ENCODE results near the gene C16orf78.
"Not testable (repeated sequence)": the region's sequence is repeated elsewhere in the genome, so short reads cannot be mapped to it uniquely, and the experiment has no call there.

The C16orf78 gene

GRCh38 chr16:49351096-49351487 lies 22.5 kb upstream of the C16orf78 start:
- Histone ChIP-seq H3K9ac (ENCODE audit: low read depth, low read length) (no peak overlapping the region), H3K27me3 (ENCODE audit: control insufficient read depth, insufficient read depth, low read length) (peaks cover 4% of the 10 kb centered on the region), H3K36me3 (ENCODE audit: control insufficient read depth, insufficient read depth, low read length) (no peaks in the 10 kb centered on the region), H3K4me1 (ENCODE audit: control insufficient read depth, insufficient read depth, low read length) (no peaks in the 10 kb centered on the region), H3K4me3 (ENCODE audit: low read depth, low read length) (no peak overlapping the region), H3K9me3 (ENCODE audit: control insufficient read depth, insufficient read depth, low read length) (no peaks in the 10 kb centered on the region)

- no peak overlapping the region for H3K4me3 ChIP-seq (ENCODE audit: low read depth, low read length)
- H3K36me3 ChIP-seq (ENCODE audit: control insufficient read depth, insufficient read depth, low read length): no peaks in the 10 kb centered on the region
- H3K4me1 ChIP-seq (ENCODE audit: control insufficient read depth, insufficient read depth, low read length): no peaks in the 10 kb centered on the region
- peak overlapping the region; percentile 32 for H3K9ac ChIP-seq (ENCODE audit: low read depth, low read length)
- H3K9me3 ChIP-seq (ENCODE audit: control insufficient read depth, insufficient read depth, low read length): no peaks in the 10 kb centered on the region
- no peaks in the 10 kb centered on the region for H3K27me3 ChIP-seq (ENCODE audit: control insufficient read depth, insufficient read depth, low read length)
These were observed 20.7 kb upstream of the C16orf78 start for GRCh38 chr16:49352892-49353291.

GRCh38 chr16:49353680-49354079 lies 19.9 kb upstream of the C16orf78 start:
- Histone ChIP-seq H3K9ac (ENCODE audit: low read depth, low read length) (no peak overlapping the region), H3K4me1 (ENCODE audit: control insufficient read depth, insufficient read depth, low read length) (no peaks in the 10 kb centered on the region), H3K9me3 (ENCODE audit: control insufficient read depth, insufficient read depth, low read length) (no peaks in the 10 kb centered on the region), H3K4me3 (ENCODE audit: low read depth, low read length) (no peak overlapping the region), H3K27me3 (ENCODE audit: control insufficient read depth, insufficient read depth, low read length) (no peaks in the 10 kb centered on the region), H3K36me3 (ENCODE audit: control insufficient read depth, insufficient read depth, low read length) (no peaks in the 10 kb centered on the region)

GRCh38 chr16:49354101-49354500 lies 19.5 kb upstream of the C16orf78 start:
- Histone ChIP-seq H3K27me3 (ENCODE audit: control insufficient read depth, insufficient read depth, low read length) (peaks cover 2% of the 10 kb centered on the region), H3K9me3 (ENCODE audit: control insufficient read depth, insufficient read depth, low read length) (no peaks in the 10 kb centered on the region), H3K4me3 (ENCODE audit: low read depth, low read length) (no peak overlapping the region), H3K36me3 (ENCODE audit: control insufficient read depth, insufficient read depth, low read length) (no peaks in the 10 kb centered on the region), H3K4me1 (ENCODE audit: control insufficient read depth, insufficient read depth, low read length) (no peaks in the 10 kb centered on the region), H3K9ac (ENCODE audit: low read depth, low read length) (no peak overlapping the region)

GRCh38 chr16:49354991-49355390 lies 18.6 kb upstream of the C16orf78 start:
- Histone ChIP-seq H3K9ac (ENCODE audit: low read depth, low read length) (no peak overlapping the region), H3K27me3 (ENCODE audit: control insufficient read depth, insufficient read depth, low read length) (peaks cover 2% of the 10 kb centered on the region), H3K4me3 (ENCODE audit: low read depth, low read length) (no peak overlapping the region), H3K4me1 (ENCODE audit: control insufficient read depth, insufficient read depth, low read length) (no peaks in the 10 kb centered on the region), H3K9me3 (ENCODE audit: control insufficient read depth, insufficient read depth, low read length) (no peaks in the 10 kb centered on the region), H3K36me3 (ENCODE audit: control insufficient read depth, insufficient read depth, low read length) (no peaks in the 10 kb centered on the region)

- Histone ChIP-seq H3K27me3 (ENCODE audit: control insufficient read depth, insufficient read depth, low read length) (peaks cover 2% of the 10 kb centered on the region), H3K9me3 (ENCODE audit: control insufficient read depth, insufficient read depth, low read length) (no peaks in the 10 kb centered on the region), H3K4me1 (ENCODE audit: control insufficient read depth, insufficient read depth, low read length) (no peaks in the 10 kb centered on the region), H3K4me3 (ENCODE audit: low read depth, low read length) (no peak overlapping the region), H3K36me3 (ENCODE audit: control insufficient read depth, insufficient read depth, low read length) (no peaks in the 10 kb centered on the region), H3K9ac (ENCODE audit: low read depth, low read length) (no peak overlapping the region)
These were observed 17.5 kb upstream of the C16orf78 start for GRCh38 chr16:49355933-49356665.

- Histone ChIP-seq H3K27me3 (ENCODE audit: control insufficient read depth, insufficient read depth, low read length) (peaks cover 2% of the 10 kb centered on the region), H3K36me3 (ENCODE audit: control insufficient read depth, insufficient read depth, low read length) (no peaks in the 10 kb centered on the region), H3K9me3 (ENCODE audit: control insufficient read depth, insufficient read depth, low read length) (no peaks in the 10 kb centered on the region), H3K4me1 (ENCODE audit: control insufficient read depth, insufficient read depth, low read length) (no peaks in the 10 kb centered on the region), H3K9ac (ENCODE audit: low read depth, low read length) (no peak overlapping the region), H3K4me3 (ENCODE audit: low read depth, low read length) (no peak overlapping the region)
These were observed 16.7 kb upstream of the C16orf78 start for GRCh38 chr16:49356728-49357488.

GRCh38 chr16:49359591-49359990 lies 14.0 kb upstream of the C16orf78 start:
- H3K4me1 ChIP-seq (ENCODE audit: control insufficient read depth, insufficient read depth, low read length): peaks cover 3% of the 10 kb centered on the region
- no peaks in the 10 kb centered on the region for H3K9me3 ChIP-seq (ENCODE audit: control insufficient read depth, insufficient read depth, low read length)
- H3K4me3 ChIP-seq (ENCODE audit: low read depth, low read length): no peak overlapping the region
- no peaks in the 10 kb centered on the region for H3K36me3 ChIP-seq (ENCODE audit: control insufficient read depth, insufficient read depth, low read length)
- H3K9ac ChIP-seq (ENCODE audit: low read depth, low read length): no peak overlapping the region
- peaks cover 2% of the 10 kb centered on the region for H3K27me3 ChIP-seq (ENCODE audit: control insufficient read depth, insufficient read depth, low read length)

GRCh38 chr16:49361731-49362130 lies 11.9 kb upstream of the C16orf78 start:
- not testable (repeated sequence) for H3K36me3 ChIP-seq (ENCODE audit: control insufficient read depth, insufficient read depth, low read length); H3K27me3 ChIP-seq (ENCODE audit: control insufficient read depth, insufficient read depth, low read length); H3K9me3 ChIP-seq (ENCODE audit: control insufficient read depth, insufficient read depth, low read length); H3K4me1 ChIP-seq (ENCODE audit: control insufficient read depth, insufficient read depth, low read length); H3K4me3 ChIP-seq (ENCODE audit: low read depth, low read length); H3K9ac ChIP-seq (ENCODE audit: low read depth, low read length)

GRCh38 chr16:49362230-49362629 lies 11.4 kb upstream of the C16orf78 start:
- H3K4me1 ChIP-seq (ENCODE audit: control insufficient read depth, insufficient read depth, low read length): peaks cover 8% of the 10 kb centered on the region

GRCh38 chr16:49365711-49366509 lies 7.7 kb upstream of the C16orf78 start:
- Histone ChIP-seq H3K9me3 (ENCODE audit: control insufficient read depth, insufficient read depth, low read length) (no peaks in the 10 kb centered on the region), H3K9ac (ENCODE audit: low read depth, low read length) (no peak overlapping the region), H3K4me3 (ENCODE audit: low read depth, low read length) (no peak overlapping the region), H3K27me3 (ENCODE audit: control insufficient read depth, insufficient read depth, low read length) (no peaks in the 10 kb centered on the region), H3K4me1 (ENCODE audit: control insufficient read depth, insufficient read depth, low read length) (peaks cover 17% of the 10 kb centered on the region), H3K36me3 (ENCODE audit: control insufficient read depth, insufficient read depth, low read length) (no peaks in the 10 kb centered on the region)

More at GRCh38 chr16:49362230-49362629, 11.4 kb upstream of the C16orf78 start:
- Histone ChIP-seq H3K36me3 (ENCODE audit: control insufficient read depth, insufficient read depth, low read length) (no peaks in the 10 kb centered on the region), H3K27me3 (ENCODE audit: control insufficient read depth, insufficient read depth, low read length) (peaks cover 2% of the 10 kb centered on the region), H3K4me3 (ENCODE audit: low read depth, low read length) (no peak overlapping the region), H3K9me3 (ENCODE audit: control insufficient read depth, insufficient read depth, low read length) (no peaks in the 10 kb centered on the region), H3K9ac (ENCODE audit: low read depth, low read length) (no peak overlapping the region)

Measured in iPS-15b (cell line).